PC-9 (cell line): ENCODE measurements around the gene KLRK1. TPM values are rescaled to one million over a fixed set of nuclear protein-coding genes. Genes with fewer than 3 reads are reported as not detected.
"Not testable (repeated sequence)": the region's sequence is repeated elsewhere in the genome, so short reads cannot be mapped to it uniquely, and the experiment has no call there.

Experiments
- BruUV-seq: library from RNA; stranded (reverse); fragments of 400-500 nt; replicated peaks from 2 replicates; lab custom pipeline; 2021; lab: Mats Ljungman, UMichigan
- CTCF ChIA-PET: fragments of 300-600 bp; sonication (Branson Sonifier 250); formaldehyde crosslinking; loops from one replicate; lab custom pipeline; 2022; ENCODE audit warnings: antibody characterized with exemption; lab: Charles Lee
- POLR2A ChIA-PET: fragments of 300-600 bp; sonication (Branson Sonifier 250); formaldehyde crosslinking; loops from one replicate; lab custom pipeline; 2022; ENCODE audit warnings: antibody characterized with exemption; ENCODE audit not compliant: unreplicated experiment; lab: Charles Lee
- DNase-seq, 2 experiments: peaks; one replicate each; pipeline versions ENCODE4 v3.0.0 to v3.0.0-alpha.2; 2015 to 2022; ENCODE audit warnings: mixed read lengths in 1 of 2
- H2AFZ ChIP-seq: fragments of 200-600 bp; sonication (generic); 2 replicates; pipeline ENCODE4 v1.8.1; 2017; ENCODE audit warnings: antibody characterized with exemption
- H3F3A ChIP-seq: fragments of 200-600 bp; sonication (generic); 2 replicates; pipeline ENCODE4 v1.8.1; 2017; ENCODE audit warnings: antibody characterized with exemption, mild to moderate bottlenecking, low read depth; ENCODE audit not compliant: insufficient read depth
- H3K27ac ChIP-seq: fragments of 200-600 bp; sonication (generic); 2 replicates; pipeline ENCODE4 v1.6.1; 2016; ENCODE audit warnings: mixed run types
- H3K27me3 ChIP-seq: fragments of 200-600 bp; sonication (generic); 2 replicates; pipeline ENCODE4 v1.6.1; 2016; ENCODE audit warnings: low read depth, mixed run types; ENCODE audit not compliant: insufficient read depth
- H3K36me3 ChIP-seq: fragments of 200-600 bp; sonication (generic); 2 replicates; pipeline ENCODE4 v1.6.1; 2016; ENCODE audit warnings: low read depth, mixed run types
- H3K4me1 ChIP-seq: fragments of 200-600 bp; sonication (generic); replicated peaks from 2 replicates; pipeline ENCODE4 v1.6.1; 2016; ENCODE audit warnings: mixed run types; ENCODE audit not compliant: insufficient read depth
- H3K4me2 ChIP-seq: fragments of 200-600 bp; sonication (generic); 2 replicates; pipeline ENCODE4 v1.6.1; 2017; ENCODE audit warnings: mixed run types
- H3K4me3 ChIP-seq: fragments of 200-600 bp; sonication (generic); 2 replicates; pipeline ENCODE4 v1.6.1; 2016; ENCODE audit warnings: mixed run types
- H3K79me2 ChIP-seq: fragments of 200-600 bp; sonication (generic); 2 replicates; pipeline ENCODE4 v1.6.1; 2017; ENCODE audit warnings: low read depth, mixed run types
- H3K9me2 ChIP-seq: fragments of 200-600 bp; sonication (generic); 2 replicates; pipeline ENCODE4 v1.8.1; 2017; ENCODE audit warnings: mild to moderate bottlenecking; ENCODE audit not compliant: insufficient read depth
- H3K9me3 ChIP-seq: fragments of 200-600 bp; sonication (generic); 2 replicates; pipeline ENCODE4 v1.8.1; 2016; ENCODE audit warnings: low read depth; ENCODE audit not compliant: insufficient read depth
- H4K20me1 ChIP-seq: fragments of 200-600 bp; sonication (generic); 2 replicates; pipeline ENCODE4 v1.8.1; 2017; ENCODE audit not compliant: insufficient read depth
- EZH2 ChIP-seq: fragments of 200-600 bp; sonication (generic); IDR thresholded peaks from 2 replicates; pipeline ENCODE4 v1.8.0; 2017; ENCODE audit warnings: antibody characterized with exemption, low read depth
- intact Hi-C: fragments of 100-400 bp; cut with micrococcal nuclease; formaldehyde crosslinking; loops from one replicate; pipeline ENCODE4 v1.10.0; 2022; ENCODE audit not compliant: unreplicated experiment
- total RNA-seq: library from RNA; stranded (reverse); gene quantifications from 2 replicates; pipeline ENCODE4 v1.2.3, GENCODE V29; 2021
- TF ChIP-seq, protein P1 (sequence below): fragments of 200-600 bp; sonication (generic); conservative IDR thresholded peaks from 2 replicates; pipeline ENCODE4 v1.6.1; 2017; ENCODE audit warnings: mixed run types, antibody characterized with exemption, mild to moderate bottlenecking, moderate library complexity

Gene KLRK1
- total RNA-seq, 1 experiment from 2014 or later: not detected

- H3K27ac ChIP-seq, intact Hi-C loops, H2AFZ ChIP-seq, BruUV-seq, H3K9me2 ChIP-seq, H3K4me2 ChIP-seq, POLR2A ChIA-PET, H3K36me3 ChIP-seq, H4K20me1 ChIP-seq, CTCF ChIA-PET, H3K9me3 ChIP-seq, H3K4me3 ChIP-seq, H3K4me1 ChIP-seq, H3F3A ChIP-seq, H3K27me3 ChIP-seq, H3K79me2 ChIP-seq: not testable (repeated sequence)
- peak in 1 of 2 experiments; percentile 63 for DNase-seq
These were observed 32.3 kb upstream of the KLRK1 start for GRCh38 chr12:10422159-10422558.

- H3K9me2 ChIP-seq, H3K36me3 ChIP-seq, H3K9me3 ChIP-seq, H4K20me1 ChIP-seq, intact Hi-C loops, H3K27me3 ChIP-seq, H3K27ac ChIP-seq, H2AFZ ChIP-seq, H3K79me2 ChIP-seq, BruUV-seq, H3K4me1 ChIP-seq, H3F3A ChIP-seq, DNase-seq, CTCF ChIA-PET, H3K4me2 ChIP-seq, H3K4me3 ChIP-seq: not testable (repeated sequence)
- POLR2A ChIA-PET: interaction anchor here (0.7 kb wide), 1 partner anchor 16 kb away, joined by 6 read pairs; no protein-coding TSS in a partner anchor
These were observed 30.5 kb upstream of the KLRK1 start, which contains the start of gene KLRC3 for GRCh38 chr12:10420334-10420733. Gene KLRC3 (minus strand): TSS chr12:10420595. CDS start chr12:10420550, 45 bp downstream.

GRCh38 chr12:10409392-10409791, 19.6 kb upstream of the KLRK1 start, which contains the start of gene KLRC4:
Gene KLRC4 (minus strand): TSS chr12:10409757. CDS start chr12:10409575, 182 bp downstream.
- POLR2A ChIA-PET: no interaction called here
- H2AFZ ChIP-seq: no peak within 1 kb of the TSS
- H3K27ac ChIP-seq: no peak within 1 kb of the TSS
- no peaks in the 10 kb centered on the region for H3K4me1 ChIP-seq
- H3K27me3 ChIP-seq: no peaks in the 10 kb centered on the region
- no peaks in the 10 kb centered on the region for H4K20me1 ChIP-seq
- no peaks in the 10 kb centered on the region for H3K79me2 ChIP-seq
- TF ChIP-seq, protein P1, sequence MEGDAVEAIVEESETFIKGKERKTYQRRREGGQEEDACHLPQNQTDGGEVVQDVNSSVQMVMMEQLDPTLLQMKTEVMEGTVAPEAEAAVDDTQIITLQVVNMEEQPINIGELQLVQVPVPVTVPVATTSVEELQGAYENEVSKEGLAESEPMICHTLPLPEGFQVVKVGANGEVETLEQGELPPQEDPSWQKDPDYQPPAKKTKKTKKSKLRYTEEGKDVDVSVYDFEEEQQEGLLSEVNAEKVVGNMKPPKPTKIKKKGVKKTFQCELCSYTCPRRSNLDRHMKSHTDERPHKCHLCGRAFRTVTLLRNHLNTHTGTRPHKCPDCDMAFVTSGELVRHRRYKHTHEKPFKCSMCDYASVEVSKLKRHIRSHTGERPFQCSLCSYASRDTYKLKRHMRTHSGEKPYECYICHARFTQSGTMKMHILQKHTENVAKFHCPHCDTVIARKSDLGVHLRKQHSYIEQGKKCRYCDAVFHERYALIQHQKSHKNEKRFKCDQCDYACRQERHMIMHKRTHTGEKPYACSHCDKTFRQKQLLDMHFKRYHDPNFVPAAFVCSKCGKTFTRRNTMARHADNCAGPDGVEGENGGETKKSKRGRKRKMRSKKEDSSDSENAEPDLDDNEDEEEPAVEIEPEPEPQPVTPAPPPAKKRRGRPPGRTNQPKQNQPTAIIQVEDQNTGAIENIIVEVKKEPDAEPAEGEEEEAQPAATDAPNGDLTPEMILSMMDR: no peak
- TF ChIP-seq EZH2: no peak
- no peak within 1 kb of the TSS for H3K4me3 ChIP-seq
- no peak within 1 kb of the TSS for H3K4me2 ChIP-seq
- CTCF ChIA-PET: no interaction called here
- no peaks in the 10 kb centered on the region for H3K36me3 ChIP-seq
- DNase-seq: no peak
- intact Hi-C loops: no loop called here
- 0 out of 2 replicates have a peak, but pooled peaks cover 5% of the 10 kb centered on the region for H3F3A ChIP-seq
- no peaks in the 10 kb centered on the region; the same call in 1 of the 2 replicates for H3K9me2 ChIP-seq
- no TSS peak for BruUV-seq
- H3K9me3 ChIP-seq: no peaks in the 10 kb centered on the region

DNA sequence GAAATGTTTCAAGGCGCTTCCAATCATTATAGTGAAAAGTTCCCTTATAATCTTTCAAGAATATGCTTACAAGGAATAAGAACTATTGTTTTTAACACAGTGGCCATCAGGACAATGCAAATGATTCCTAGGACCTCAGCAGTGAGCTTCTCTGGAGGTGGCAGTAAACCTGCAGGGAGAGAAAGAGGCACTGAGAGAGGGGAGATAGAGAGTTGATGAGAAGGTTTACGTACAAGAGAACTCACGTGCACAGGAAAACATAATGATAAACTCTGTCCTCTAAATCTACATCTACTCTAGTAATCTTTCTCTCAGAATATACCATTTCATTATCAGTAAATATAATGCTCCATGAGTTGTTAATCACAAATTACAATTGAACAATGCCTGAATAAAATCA, 19.0 kb upstream of the KLRK1 start:
- intact Hi-C loops: no loop called here
- Histone ChIP-seq H3K79me2 (no peaks in the 10 kb centered on the region), H3K27ac (no peak overlapping the region)

More for the DNA sequence above, 19.0 kb upstream of the KLRK1 start:
- Histone ChIP-seq H2AFZ (no peak overlapping the region), H3K9me3 (no peaks in the 10 kb centered on the region), H4K20me1 (no peaks in the 10 kb centered on the region), H3K4me1 (no peaks in the 10 kb centered on the region), H3K9me2 (no peaks in the 10 kb centered on the region; the same call in 1 of the 2 replicates), H3K36me3 (no peaks in the 10 kb centered on the region), H3K27me3 (no peaks in the 10 kb centered on the region), H3K4me2 (no peak overlapping the region), H3K4me3 (no peak overlapping the region), H3F3A (0 out of 2 replicates have a peak, but pooled peaks cover 5% of the 10 kb centered on the region)
- POLR2A ChIA-PET: no interaction called here
- no peak for TF ChIP-seq EZH2
- TF ChIP-seq, protein P1: no peak
- CTCF ChIA-PET: no interaction called here
- no peak for DNase-seq
- no TSS peak for BruUV-seq
